Measurements from ENCODE around the gene VPREB3. TPM values are rescaled to one million over a fixed set of nuclear protein-coding genes. Genes with fewer than 3 reads are reported as not detected.

Gene VPREB3
- total and polyA plus RNA-seq, 9 donors, result 2.8 TPM; not detected in 8

Other genes with a start within 250 kb of the VPREB3 start
- gene IGLL1, start 174.1 kb downstream of the VPREB3 start, total RNA-seq, result under 1 TPM in 1 of 7 donors, not detected in 6; 0.34 TPM
- not detected for gene IGLL1, start 174.1 kb downstream of the VPREB3 start, polyA plus RNA-seq
- 1 to 10 TPM in 3 of 7 donors, under 1 TPM in 3, not detected in 1; 0.62 to 3.6 (median 1.0) TPM for gene DRICH1, start 122.1 kb downstream of the VPREB3 start, total RNA-seq
- gene DRICH1, start 122.1 kb downstream of the VPREB3 start, polyA plus RNA-seq, result under 1 TPM; 0.32 to 0.35 TPM
- gene RGL4, start 63.4 kb downstream of the VPREB3 start, total RNA-seq, result under 1 TPM in 1 of 7 donors, not detected in 6; 0.20 TPM
- under 1 TPM in 1 of 2 donors, not detected in 1; 0.31 TPM for gene RGL4, start 63.4 kb downstream of the VPREB3 start, polyA plus RNA-seq
- 10 to 100 TPM in 5 of 7 donors, 1 to 10 TPM in 2; 4.8 to 21.6 (median 17.8) TPM for gene ZNF70, start 3.3 kb downstream of the VPREB3 start, total RNA-seq
- 1 to 10 TPM; 3.8 to 6.4 TPM for gene ZNF70, start 3.3 kb downstream of the VPREB3 start, polyA plus RNA-seq
- 1 to 10 TPM in 4 of 7 donors, under 1 TPM in 3; 0.48 to 6.5 (median 1.1) TPM for gene C22orf15, start 8.6 kb upstream of the VPREB3 start, total RNA-seq
- under 1 TPM; 0.28 to 0.77 TPM for gene C22orf15, start 8.6 kb upstream of the VPREB3 start, polyA plus RNA-seq
- gene CHCHD10, start 13.5 kb upstream of the VPREB3 start, total RNA-seq, result 10 to 100 TPM in 6 of 7 donors, 1 to 10 TPM in 1; 2.7 to 40.5 (median 22.9) TPM
- gene CHCHD10, start 13.5 kb upstream of the VPREB3 start, polyA plus RNA-seq, result 10 to 100 TPM; 17.6 to 20.1 TPM
- 10 to 100 TPM in 4 of 7 donors, 1 to 10 TPM in 3; 1.4 to 59.7 (median 12.1) TPM for gene MMP11, start 18.4 kb upstream of the VPREB3 start, total RNA-seq
- gene MMP11, start 18.4 kb upstream of the VPREB3 start, polyA plus RNA-seq, result 10 to 100 TPM in 1 of 2 donors, 1 to 10 TPM in 1; 1.4 to 11.4 TPM
- 100 to 1,000 TPM in 1 of 7 donors, 10 to 100 TPM in 6; 47.1 to 107 (median 87.3) TPM for gene SMARCB1, start 32.5 kb upstream of the VPREB3 start, total RNA-seq
- 10 to 100 TPM; 75.4 to 87.0 TPM for gene SMARCB1, start 32.5 kb upstream of the VPREB3 start, polyA plus RNA-seq
- 1 to 10 TPM in 5 of 7 donors, under 1 TPM in 2; 0.76 to 3.9 (median 2.0) TPM for gene DERL3, start 84.6 kb upstream of the VPREB3 start, total RNA-seq
- 1 to 10 TPM in 1 of 2 donors, under 1 TPM in 1; 0.45 to 1.5 TPM for gene DERL3, start 84.6 kb upstream of the VPREB3 start, polyA plus RNA-seq
- 10 to 100 TPM; 14.2 to 25.3 (median 17.2) TPM for gene SLC2A11, start 103.5 kb upstream of the VPREB3 start, total RNA-seq
- 10 to 100 TPM; 13.7 to 15.0 TPM for gene SLC2A11, start 103.5 kb upstream of the VPREB3 start, polyA plus RNA-seq
- 100 to 1,000 TPM; 194 to 426 (median 362) TPM for gene MIF, start 140.0 kb upstream of the VPREB3 start, total RNA-seq
- gene MIF, start 140.0 kb upstream of the VPREB3 start, polyA plus RNA-seq, result 100 to 1,000 TPM in 1 of 2 donors, 1 to 10 TPM in 1; 1.1 to 289 TPM
- 10 to 100 TPM in 6 of 7 donors, 1 to 10 TPM in 1; 5.8 to 20.9 (median 14.1) TPM for gene GSTT2B, start 206.8 kb upstream of the VPREB3 start, total RNA-seq
- gene GSTT2B, start 206.8 kb upstream of the VPREB3 start, polyA plus RNA-seq, result 10 to 100 TPM; 11.1 to 11.8 TPM
- gene DDTL, start 212.5 kb upstream of the VPREB3 start, total RNA-seq, result 1 to 10 TPM in 5 of 7 donors, not detected in 2; 2.8 to 5.1 (median 3.4) TPM
- gene DDTL, start 212.5 kb upstream of the VPREB3 start, polyA plus RNA-seq, result 1 to 10 TPM; 1.4 to 1.6 TPM
- gene DDT, start 220.0 kb upstream of the VPREB3 start, total RNA-seq, result 100 to 1,000 TPM in 3 of 7 donors, 10 to 100 TPM in 4; 73.5 to 115 (median 90.0) TPM
- gene DDT, start 220.0 kb upstream of the VPREB3 start, polyA plus RNA-seq, result 100 to 1,000 TPM in 1 of 2 donors, 10 to 100 TPM in 1; 34.6 to 236 TPM
- gene GSTT2, start 225.7 kb upstream of the VPREB3 start, total RNA-seq, result 1 to 10 TPM in 1 of 7 donors, under 1 TPM in 2, not detected in 4; 0.67 to 1.4 (median 0.98) TPM
- gene GSTT2, start 225.7 kb upstream of the VPREB3 start, polyA plus RNA-seq, result 1 to 10 TPM in 1 of 2 donors, under 1 TPM in 1; 0.33 to 1.8 TPM